GM12892 (cell line): ENCODE data around the gene NCAM2.

Source experiments
- POLR2A ChIP-seq: IDR thresholded peaks from 2 replicates; pipeline ENCODE4 v1.6.1; 2011; ENCODE audit warnings: low read depth, low read length, control low read depth
- POLR2AphosphoS5 ChIP-seq: IDR thresholded peaks from 2 replicates; pipeline ENCODE4 v1.6.1; 2011; ENCODE audit warnings: low read depth, low read length, control low read depth

- no peak for TF ChIP-seq POLR2AphosphoS5
- no peak for TF ChIP-seq POLR2A
These were observed 302.8 kb downstream of the NCAM2 start for GRCh38 chr21:21301013-21301412.
